SK-N-SH (cell line): ENCODE data around the gene ANKRD34A. TPM values are rescaled to one million over a fixed set of nuclear protein-coding genes. Genes with fewer than 3 reads are reported as not detected.

Source experiments
- EZH2phosphoT487 ChIP-seq: fragments of 200-600 bp; sonication (generic); IDR thresholded peaks from 2 replicates; pipeline ENCODE4 v1.6.1; 2017; ENCODE audit warnings: low read depth, mixed run types, mild to moderate bottlenecking, antibody characterized with exemption, moderate library complexity, borderline replicate concordance
- FOSL2 ChIP-seq: IDR thresholded peaks from 2 replicates; pipeline ENCODE4 v1.4.0; 2012; ENCODE audit warnings: low read depth, mild to moderate bottlenecking, moderate library complexity, borderline replicate concordance
- FOXJ3 ChIP-seq: sonication (generic); formaldehyde crosslinking; IDR thresholded peaks from 2 replicates; pipeline ENCODE4 v1.5.1; 2020; ENCODE audit warnings: mild to moderate bottlenecking, missing genetic modification reagents
- JUND ChIP-seq: IDR thresholded peaks from 2 replicates; pipeline ENCODE4 v1.4.0; 2012
- MEF2A ChIP-seq: IDR thresholded peaks from 2 replicates; pipeline ENCODE4 v1.4.0; 2012; ENCODE audit warnings: low read depth, borderline replicate concordance
- POLR2AphosphoS5 ChIP-seq: IDR thresholded peaks from 2 replicates; pipeline ENCODE4 v1.6.1; 2012; ENCODE audit warnings: low read depth, low read length
- RAD21 ChIP-seq: IDR thresholded peaks from 2 replicates; pipeline ENCODE4 v1.6.1; 2012; ENCODE audit warnings: mild to moderate bottlenecking, low read length
- RFX5 ChIP-seq: IDR thresholded peaks from 2 replicates; pipeline ENCODE4 v1.6.1; 2012; ENCODE audit warnings: mild to moderate bottlenecking, improper control_type of control experiment, low read length
- RXRA ChIP-seq: IDR thresholded peaks from 2 replicates; pipeline ENCODE4 v1.4.0; 2012; ENCODE audit warnings: low read depth, mild to moderate bottlenecking, borderline replicate concordance
- SIN3A ChIP-seq: IDR thresholded peaks from 2 replicates; pipeline ENCODE4 v1.6.1; 2012; ENCODE audit warnings: low read depth, mild to moderate bottlenecking, low read length, moderate library complexity, borderline replicate concordance
- TAF1 ChIP-seq: IDR thresholded peaks from 2 replicates; pipeline ENCODE4 v1.6.1; 2012; ENCODE audit warnings: low read depth, mild to moderate bottlenecking, low read length, moderate library complexity, borderline replicate concordance
- USF1 ChIP-seq: IDR thresholded peaks from 2 replicates; pipeline ENCODE4 v1.4.0; 2012; ENCODE audit warnings: low read depth, borderline replicate concordance
- YY1 ChIP-seq: IDR thresholded peaks from 2 replicates; pipeline ENCODE4 v1.4.0; 2012; ENCODE audit warnings: low read depth, mild to moderate bottlenecking
- polyA plus RNA-seq, 3 experiments: library from polyadenylated mRNA; depleted of rRNA; stranded (reverse); fragments of >200 nt; gene quantifications; 2 replicates each; pipeline ENCODE4 v1.2.3, GENCODE V29; 2012
- TF ChIP-seq, protein P1 (sequence below): fragments of 200-600 bp; sonication (generic); IDR thresholded peaks from 2 replicates; pipeline ENCODE4 v1.6.1; 2017; ENCODE audit warnings: antibody characterized with exemption, mild to moderate bottlenecking, moderate library complexity
- TF ChIP-seq, protein P2 (sequence below): IDR thresholded peaks from 2 replicates; pipeline ENCODE4 v1.4.0; 2012; ENCODE audit warnings: low read depth, borderline replicate concordance
- TF ChIP-seq, protein P3 (sequence below): fragments of 150-350 bp; IDR thresholded peaks from 2 replicates; pipeline ENCODE4 v1.6.1; 2016; ENCODE audit warnings: mild to moderate bottlenecking, low read depth, low read length
- TF ChIP-seq, protein P4 (sequence below): IDR thresholded peaks from 2 replicates; pipeline ENCODE4 v1.4.0; 2012; ENCODE audit warnings: low read depth

ANKRD34A gene
- polyA plus RNA-seq, 1 of the 3 experiments (the other 2 are of a cell fraction), result 2.6 TPM

- TF ChIP-seq, protein P1, sequence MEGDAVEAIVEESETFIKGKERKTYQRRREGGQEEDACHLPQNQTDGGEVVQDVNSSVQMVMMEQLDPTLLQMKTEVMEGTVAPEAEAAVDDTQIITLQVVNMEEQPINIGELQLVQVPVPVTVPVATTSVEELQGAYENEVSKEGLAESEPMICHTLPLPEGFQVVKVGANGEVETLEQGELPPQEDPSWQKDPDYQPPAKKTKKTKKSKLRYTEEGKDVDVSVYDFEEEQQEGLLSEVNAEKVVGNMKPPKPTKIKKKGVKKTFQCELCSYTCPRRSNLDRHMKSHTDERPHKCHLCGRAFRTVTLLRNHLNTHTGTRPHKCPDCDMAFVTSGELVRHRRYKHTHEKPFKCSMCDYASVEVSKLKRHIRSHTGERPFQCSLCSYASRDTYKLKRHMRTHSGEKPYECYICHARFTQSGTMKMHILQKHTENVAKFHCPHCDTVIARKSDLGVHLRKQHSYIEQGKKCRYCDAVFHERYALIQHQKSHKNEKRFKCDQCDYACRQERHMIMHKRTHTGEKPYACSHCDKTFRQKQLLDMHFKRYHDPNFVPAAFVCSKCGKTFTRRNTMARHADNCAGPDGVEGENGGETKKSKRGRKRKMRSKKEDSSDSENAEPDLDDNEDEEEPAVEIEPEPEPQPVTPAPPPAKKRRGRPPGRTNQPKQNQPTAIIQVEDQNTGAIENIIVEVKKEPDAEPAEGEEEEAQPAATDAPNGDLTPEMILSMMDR, result peak; percentile 48
- no peak for TF ChIP-seq EZH2phosphoT487
- peak; percentile 83 for TF ChIP-seq RFX5
- peak; percentile 65 for TF ChIP-seq TAF1
- TF ChIP-seq JUND, result peak; percentile 38; the same call in 1 of the 2 replicates
- TF ChIP-seq POLR2AphosphoS5, result peak; percentile 83; the same call in 1 of the 2 replicates
- TF ChIP-seq RAD21, result no peak
- TF ChIP-seq MEF2A, result no peak
- TF ChIP-seq FOXJ3 (CRISPR knock-in tag), result 0 out of 2 replicates have a peak, but pooled peaks have one; percentile 37
- TF ChIP-seq, protein P2, sequence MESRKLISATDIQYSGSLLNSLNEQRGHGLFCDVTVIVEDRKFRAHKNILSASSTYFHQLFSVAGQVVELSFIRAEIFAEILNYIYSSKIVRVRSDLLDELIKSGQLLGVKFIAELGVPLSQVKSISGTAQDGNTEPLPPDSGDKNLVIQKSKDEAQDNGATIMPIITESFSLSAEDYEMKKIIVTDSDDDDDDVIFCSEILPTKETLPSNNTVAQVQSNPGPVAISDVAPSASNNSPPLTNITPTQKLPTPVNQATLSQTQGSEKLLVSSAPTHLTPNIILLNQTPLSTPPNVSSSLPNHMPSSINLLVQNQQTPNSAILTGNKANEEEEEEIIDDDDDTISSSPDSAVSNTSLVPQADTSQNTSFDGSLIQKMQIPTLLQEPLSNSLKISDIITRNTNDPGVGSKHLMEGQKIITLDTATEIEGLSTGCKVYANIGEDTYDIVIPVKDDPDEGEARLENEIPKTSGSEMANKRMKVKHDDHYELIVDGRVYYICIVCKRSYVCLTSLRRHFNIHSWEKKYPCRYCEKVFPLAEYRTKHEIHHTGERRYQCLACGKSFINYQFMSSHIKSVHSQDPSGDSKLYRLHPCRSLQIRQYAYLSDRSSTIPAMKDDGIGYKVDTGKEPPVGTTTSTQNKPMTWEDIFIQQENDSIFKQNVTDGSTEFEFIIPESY, result no peak
- TF ChIP-seq, protein P3, sequence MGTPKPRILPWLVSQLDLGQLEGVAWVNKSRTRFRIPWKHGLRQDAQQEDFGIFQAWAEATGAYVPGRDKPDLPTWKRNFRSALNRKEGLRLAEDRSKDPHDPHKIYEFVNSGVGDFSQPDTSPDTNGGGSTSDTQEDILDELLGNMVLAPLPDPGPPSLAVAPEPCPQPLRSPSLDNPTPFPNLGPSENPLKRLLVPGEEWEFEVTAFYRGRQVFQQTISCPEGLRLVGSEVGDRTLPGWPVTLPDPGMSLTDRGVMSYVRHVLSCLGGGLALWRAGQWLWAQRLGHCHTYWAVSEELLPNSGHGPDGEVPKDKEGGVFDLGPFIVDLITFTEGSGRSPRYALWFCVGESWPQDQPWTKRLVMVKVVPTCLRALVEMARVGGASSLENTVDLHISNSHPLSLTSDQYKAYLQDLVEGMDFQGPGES, result peak; percentile 41; the same call in 1 of the 2 replicates
- peak; percentile 45; the same call in 1 of the 2 replicates for TF ChIP-seq FOSL2
- TF ChIP-seq, protein P4, sequence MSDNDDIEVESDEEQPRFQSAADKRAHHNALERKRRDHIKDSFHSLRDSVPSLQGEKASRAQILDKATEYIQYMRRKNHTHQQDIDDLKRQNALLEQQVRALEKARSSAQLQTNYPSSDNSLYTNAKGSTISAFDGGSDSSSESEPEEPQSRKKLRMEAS, result peak; percentile 90
- peak; percentile 79; the same call in 1 of the 2 replicates for TF ChIP-seq SIN3A
- no peak; the same call in 1 of the 2 replicates for TF ChIP-seq RXRA
- no peak for TF ChIP-seq USF1
- no peak for TF ChIP-seq YY1
Observed at GRCh38 chr1:145978854-145979745, 14.7 kb upstream of the ANKRD34A start (continued).
